Stomach (tissue), 4 donors: Measurements from ENCODE around the gene RAB28.

Experiments
- CTCF ChIP-seq, 7 experiments: fragments of 450-650 bp in 4 of 7; fragments of 200-600 bp in 3 of 7; sonication (generic) in 3 of 7; IDR thresholded peaks; one replicate each; pipeline ENCODE4 v1.5.1; 2016 to 2019; ENCODE audit warnings: antibody characterized with exemption in 7 of 7, control low read depth in 2 of 7, mild to moderate bottlenecking in 1 of 7
- POLR2A ChIP-seq, 4 donors: fragments of 450-650 bp; IDR thresholded peaks; one replicate each; pipeline ENCODE4 v1.6.1; 2016; ENCODE audit warnings: antibody characterized with exemption in 4 of 4, control low read depth in 2 of 4, mild to moderate bottlenecking in 1 of 4, moderate library complexity in 1 of 4
- POLR2AphosphoS5 ChIP-seq, 3 donors: sonication (generic); formaldehyde crosslinking; IDR thresholded peaks; one replicate each; pipeline ENCODE4 v1.6.1; 2016; ENCODE audit warnings: antibody characterized with exemption in 3 of 3

- TF ChIP-seq CTCF (IDR thresholded peaks at IDR 0.05) (no peak), POLR2A (IDR thresholded peaks at IDR 0.05) (no peak), POLR2AphosphoS5 (IDR thresholded peaks at IDR 0.05) (no peak)
Measured at GRCh38 chr4:13529128-13529919, 45.2 kb upstream of the RAB28 start.
